ENCODE data around the gene CDH8. TPM values are rescaled to one million over a fixed set of nuclear protein-coding genes. Genes with fewer than 3 reads are reported as not detected.

The CDH8 gene
- total RNA-seq, 4 donors from 2014 or later: not detected

GRCh38 chr16:62046801-62047200 lies 10.6 kb upstream of the CDH8 start:
- intact Hi-C loops (cut with DNase I): no loop called here
- Histone ChIP-seq H3K27me3 (no peaks in the 10 kb centered on the region), H3K4me3 (replicated peaks in 1 of 3) (no peak overlapping the region), H3K27ac (no peak overlapping the region), H3K9me3 (no peaks in the 10 kb centered on the region), H3K4me1 (no peaks in the 10 kb centered on the region), H3K36me3 (no peaks in the 10 kb centered on the region)
- TF ChIP-seq CTCF (IDR thresholded peaks at IDR 0.05) (no peak), POLR2A (IDR thresholded peaks at IDR 0.05) (no peak)
- 95% methylated on average over 1 of the region's 1 CpG for WGBS, 2 donors
- DNase-seq: no peak

- intact Hi-C loops (cut with DNase I): no loop called here
- H3K36me3 ChIP-seq: no peaks in the 10 kb centered on the region
Measured at GRCh38 chr16:62041401-62041800, 5.2 kb upstream of the CDH8 start.

GRCh38 chr16:62038646-62039045 lies 2.4 kb upstream of the CDH8 start:
- Histone ChIP-seq H3K9me3 (no peaks in the 10 kb centered on the region), H3K4me1 (no peaks in the 10 kb centered on the region), H3K27ac (no peak overlapping the region), H3K27me3 (no peaks in the 10 kb centered on the region), H3K4me3 (replicated peaks in 1 of 3) (no peak overlapping the region), H3K36me3 (no peaks in the 10 kb centered on the region)
- WGBS, 2 donors: 41 to 44% methylated on average over 3 of the region's 3 CpGs
- intact Hi-C loops (cut with DNase I): no loop called here
- no peak for TF ChIP-seq CTCF (IDR thresholded peaks at IDR 0.05)
- no peak for TF ChIP-seq POLR2A (IDR thresholded peaks at IDR 0.05)
- no peak for DNase-seq

More at GRCh38 chr16:62041401-62041800, 5.2 kb upstream of the CDH8 start:
- Histone ChIP-seq H3K27me3 (no peaks in the 10 kb centered on the region), H3K27ac (no peak overlapping the region), H3K4me3 (replicated peaks in 1 of 3) (no peak overlapping the region), H3K4me1 (no peaks in the 10 kb centered on the region), H3K9me3 (no peaks in the 10 kb centered on the region)
- WGBS, 2 donors: 2 to 8% methylated on average over 4 of the region's 4 CpGs
- TF ChIP-seq POLR2A (IDR thresholded peaks at IDR 0.05) (no peak), CTCF (IDR thresholded peaks at IDR 0.05) (peak in 1 of 6 experiments; percentile 8)
- DNase-seq: no peak

GRCh38 chr16:62038225-62038624 lies 2.0 kb upstream of the CDH8 start:
- intact Hi-C loops (cut with DNase I): no loop called here
- no peak for DNase-seq
- no peak for TF ChIP-seq POLR2A (IDR thresholded peaks at IDR 0.05)
- no peak overlapping the region for H3K27ac ChIP-seq
- no peaks in the 10 kb centered on the region for H3K9me3 ChIP-seq
- 54 to 55% methylated on average over 1 of the region's 1 CpG for WGBS, 2 donors
- no peak overlapping the region for H3K4me3 ChIP-seq (replicated peaks in 1 of 3)
- no peaks in the 10 kb centered on the region for H3K4me1 ChIP-seq
- H3K27me3 ChIP-seq: no peaks in the 10 kb centered on the region
- H3K36me3 ChIP-seq: no peaks in the 10 kb centered on the region

GRCh38 chr16:62036802-62037135 lies 531 bp upstream of the CDH8 start:
- TF ChIP-seq POLR2A (IDR thresholded peaks at IDR 0.05) (no peak), CTCF (IDR thresholded peaks at IDR 0.05) (no peak)
- Histone ChIP-seq H3K9me3 (no peaks in the 10 kb centered on the region), H3K36me3 (no peaks in the 10 kb centered on the region), H3K4me1 (no peaks in the 10 kb centered on the region), H3K27ac (no peak overlapping the region), H3K4me3 (replicated peaks in 1 of 3) (no peak overlapping the region), H3K27me3 (no peaks in the 10 kb centered on the region)
- WGBS, 2 donors: 6 to 10% methylated on average over 15 of the region's 15 CpGs
- intact Hi-C loops (cut with DNase I): no loop called here
- DNase-seq: no peak

Measured in thyroid gland (tissue), 4 donors.